RPMI8226 (cell line): Measurements from ENCODE around the gene RETSAT.
"Not testable (repeated sequence)": the region's sequence is repeated elsewhere in the genome, so short reads cannot be mapped to it uniquely, and the experiment has no call there.

ENCODE experiments used
- DNase-seq: peaks from one replicate; pipeline ENCODE4 v3.0.0-alpha.2; 2015

Gene RETSAT

DNA sequence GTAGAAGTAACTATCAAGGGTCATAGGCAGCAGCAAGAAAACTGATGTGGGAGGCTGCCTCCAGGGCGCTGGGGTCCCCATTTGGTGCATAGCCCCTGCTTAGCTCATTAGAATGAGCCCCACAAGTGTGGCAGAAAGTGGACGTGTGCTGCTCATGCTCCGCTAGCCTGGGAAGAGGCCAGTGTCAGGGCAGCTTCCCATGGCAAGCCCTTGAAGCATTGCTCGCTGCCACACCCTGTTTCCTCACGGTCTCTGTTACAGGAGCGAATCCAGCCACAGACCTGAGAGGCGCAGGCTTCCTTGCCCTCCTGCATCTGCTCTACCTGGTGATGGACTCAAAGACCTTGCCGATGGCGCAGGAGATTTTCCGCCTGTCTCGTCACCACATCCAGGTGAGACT is 22.8 kb upstream of the RETSAT start:
- no peak for DNase-seq

DNA sequence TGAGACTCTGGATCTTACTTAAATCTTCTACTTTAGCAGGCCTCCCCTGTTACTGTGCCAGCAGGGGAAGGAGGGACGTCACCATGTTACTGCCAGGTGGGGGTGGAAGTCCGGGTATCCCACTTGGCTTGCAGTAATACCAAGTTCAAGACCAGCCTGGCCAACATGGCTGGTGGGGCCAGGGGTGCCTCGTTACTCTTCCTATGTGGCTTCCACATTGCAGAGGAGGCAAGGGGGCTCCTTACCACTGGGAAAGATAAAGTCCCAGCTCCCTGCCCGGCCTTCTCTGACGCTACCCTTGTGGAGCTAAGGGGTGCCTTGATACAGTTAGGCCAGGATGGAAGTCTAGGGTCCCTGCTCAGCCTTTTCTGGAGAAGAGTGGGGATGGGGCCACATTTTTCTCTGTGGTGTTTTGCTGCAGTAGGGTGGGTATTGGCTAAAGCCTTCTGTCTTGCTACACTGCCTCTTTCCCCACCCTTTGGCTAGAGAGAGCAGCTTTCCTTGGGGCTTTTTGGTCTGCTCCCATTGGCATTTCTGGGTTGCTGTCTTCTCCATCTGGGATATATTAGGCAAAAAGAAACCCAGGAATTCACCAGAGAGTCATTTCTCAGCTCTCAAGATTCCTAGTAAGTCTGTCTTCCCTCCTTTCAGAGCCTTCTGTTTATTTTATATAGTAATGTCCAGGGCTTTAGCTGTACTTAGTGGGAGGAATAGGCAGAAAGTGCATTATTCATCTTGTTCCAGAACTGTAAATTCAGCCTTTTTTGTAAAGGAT is 22.1 kb upstream of the RETSAT start:
- no peak for DNase-seq

GRCh38 chr2:85371045-85371444 is 16.7 kb upstream of the RETSAT start:
- DNase-seq: no peak

DNA sequence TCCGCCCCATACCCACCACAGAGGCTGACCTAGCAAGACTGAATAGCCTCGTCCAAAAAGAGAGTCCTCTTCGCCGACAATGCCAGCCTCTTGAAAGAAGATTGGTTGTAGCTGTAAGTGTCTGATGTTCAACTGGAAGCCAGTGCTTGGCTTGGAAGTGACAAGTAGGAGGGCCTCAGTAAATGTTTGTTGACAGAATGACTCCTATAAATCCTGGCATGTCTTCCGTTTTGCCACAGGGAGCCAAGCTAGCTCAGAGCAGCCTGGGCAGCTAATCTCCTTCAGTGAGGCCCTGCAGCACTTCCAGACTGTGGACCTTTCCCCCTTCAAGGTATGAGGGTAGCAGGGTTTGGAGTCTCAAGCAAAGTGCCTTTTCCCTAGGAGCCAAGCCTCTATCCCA is 15.2 kb upstream of the RETSAT start:
- no peak for DNase-seq

GRCh38 chr2:85368921-85369320 is 14.6 kb upstream of the RETSAT start:
- no peak for DNase-seq

DNA sequence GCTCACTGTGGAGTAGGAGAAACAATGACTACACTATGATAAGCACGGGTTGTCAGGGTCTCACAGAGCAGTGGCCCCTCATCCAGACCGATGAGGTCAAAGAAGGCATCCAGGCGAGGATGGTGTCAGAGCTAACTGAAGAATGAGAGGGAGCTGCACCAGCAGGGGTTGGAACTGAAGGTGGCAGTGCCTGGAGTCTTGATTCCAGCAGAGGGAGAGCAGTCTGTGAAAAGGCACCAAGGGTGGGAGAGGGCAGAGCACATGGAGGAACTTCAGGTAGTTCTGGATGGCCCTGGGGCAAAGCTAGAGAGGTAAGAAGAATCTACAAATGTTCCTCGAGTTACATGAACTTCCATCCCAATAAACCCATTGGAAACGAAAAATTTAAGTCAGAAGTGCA is 12.9 kb upstream of the RETSAT start:
- DNase-seq: no peak

- DNase-seq: not testable (repeated sequence)
Measured at GRCh38 chr2:85362653-85363387, 8.5 kb upstream of the RETSAT start.

- DNase-seq: no peak
Measured at GRCh38 chr2:85357736-85358135, 3.4 kb upstream of the RETSAT start.

DNA sequence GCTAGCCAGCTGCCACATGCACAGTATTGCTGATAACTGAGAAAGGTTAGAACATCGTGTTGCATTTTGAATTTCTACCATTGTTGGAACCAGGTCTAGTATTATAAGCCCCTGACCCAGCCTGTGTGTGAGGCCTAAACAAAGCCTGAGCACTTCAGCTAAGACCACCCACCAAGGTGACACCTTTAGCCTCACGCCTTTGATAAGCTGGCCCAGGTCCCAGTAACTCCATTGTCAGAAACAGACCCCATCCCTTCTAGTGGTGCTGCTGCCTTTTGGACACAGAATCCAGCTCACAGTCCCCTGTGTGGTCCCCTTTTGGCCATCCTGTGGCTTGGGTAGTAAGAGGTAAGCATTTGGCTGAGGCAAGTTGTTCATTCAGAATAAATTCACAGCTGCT is 1.9 kb upstream of the RETSAT start:
- DNase-seq: no peak

- no peak for DNase-seq
Measured at GRCh38 chr2:85355521-85355920, 1.2 kb upstream of the RETSAT start.

DNA sequence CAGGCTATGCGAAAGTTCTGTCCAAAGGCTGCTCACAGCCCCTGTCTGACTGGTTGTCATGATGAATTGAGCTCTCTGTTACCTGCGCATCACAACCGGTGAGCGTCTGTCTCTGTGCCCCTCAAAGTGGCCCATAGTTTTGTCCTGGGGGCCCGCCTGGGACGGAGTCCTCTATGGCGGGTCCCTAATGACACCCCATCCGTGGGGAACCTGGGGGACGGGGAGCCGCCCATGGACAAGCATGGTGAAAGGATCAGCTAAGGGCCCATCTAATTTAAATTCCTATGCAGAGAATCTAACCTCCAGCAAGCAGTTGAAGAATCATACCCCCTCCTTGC is 714 bp upstream of the RETSAT start:
- DNase-seq: no peak

GRCh38 chr2:85353876-85354285 is 447 bp downstream of the RETSAT start:
- DNase-seq: peak; percentile 34

DNA sequence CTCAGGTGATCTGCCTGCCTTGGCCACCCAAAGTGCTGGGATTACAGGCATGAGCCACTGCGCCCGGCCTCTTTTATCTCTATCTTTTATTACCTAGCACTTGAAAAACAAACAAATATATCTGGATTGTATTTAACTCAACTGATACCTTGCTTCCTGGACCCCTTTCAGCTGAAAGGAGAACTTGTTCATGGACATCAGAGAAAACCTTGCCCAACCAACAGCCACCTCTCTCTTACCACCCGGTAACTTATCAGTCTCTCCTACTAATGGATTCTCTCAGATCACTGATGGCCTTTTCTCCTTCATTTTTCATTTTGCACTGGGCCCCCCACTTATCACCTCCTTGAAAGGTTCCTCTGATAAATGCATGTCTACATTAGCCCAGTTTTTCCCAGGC is 6.7 kb downstream of the RETSAT start:
- no peak for DNase-seq

GRCh38 chr2:85344356-85344954 is 9.9 kb downstream of the RETSAT start:
- DNase-seq: no peak

- DNase-seq: not testable (repeated sequence)
Measured at GRCh38 chr2:85343207-85343895, 11.0 kb downstream of the RETSAT start.

- no peak for DNase-seq
Measured at GRCh38 chr2:85342156-85342555, 12.2 kb downstream of the RETSAT start.

DNA sequence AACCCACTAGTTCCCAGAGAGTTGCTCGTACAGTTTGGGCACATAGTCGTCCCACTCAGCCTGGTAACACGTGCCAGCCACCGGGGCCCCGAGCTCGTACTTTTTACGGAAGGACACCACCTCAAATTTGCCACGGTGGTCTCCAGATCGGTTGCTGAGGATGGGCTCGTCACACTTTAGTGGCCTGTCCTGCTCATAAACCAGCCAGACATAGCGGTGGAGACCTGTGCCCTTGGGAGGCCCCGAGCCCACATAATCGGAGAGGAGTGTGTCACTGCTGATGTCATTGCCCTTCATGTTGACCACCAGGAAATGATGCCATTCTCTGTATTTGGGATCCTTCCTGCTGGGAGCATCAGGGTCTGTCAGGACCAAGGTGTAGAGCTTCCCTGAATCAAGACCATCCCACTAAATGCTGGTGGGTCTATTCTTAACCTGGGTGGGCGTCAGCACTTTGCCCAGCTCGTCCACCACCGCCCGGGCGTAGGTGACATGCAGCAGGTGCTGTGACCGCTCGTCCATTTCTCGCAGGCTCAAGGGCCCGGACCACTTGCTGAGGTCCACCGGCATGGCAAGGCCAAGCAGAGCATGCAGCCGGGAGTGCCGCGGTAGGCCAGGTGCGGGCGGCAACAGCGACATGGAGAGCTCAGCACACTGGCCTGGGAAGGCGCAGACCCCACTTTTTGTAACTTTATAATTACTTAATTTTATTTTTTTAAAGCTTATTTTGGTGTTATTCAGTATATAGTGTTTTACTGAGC is 12.9 kb downstream of the RETSAT start:
- no peak for DNase-seq

GRCh38 chr2:85340034-85340892 is 14.1 kb downstream of the RETSAT start:
- no peak for DNase-seq

DNA sequence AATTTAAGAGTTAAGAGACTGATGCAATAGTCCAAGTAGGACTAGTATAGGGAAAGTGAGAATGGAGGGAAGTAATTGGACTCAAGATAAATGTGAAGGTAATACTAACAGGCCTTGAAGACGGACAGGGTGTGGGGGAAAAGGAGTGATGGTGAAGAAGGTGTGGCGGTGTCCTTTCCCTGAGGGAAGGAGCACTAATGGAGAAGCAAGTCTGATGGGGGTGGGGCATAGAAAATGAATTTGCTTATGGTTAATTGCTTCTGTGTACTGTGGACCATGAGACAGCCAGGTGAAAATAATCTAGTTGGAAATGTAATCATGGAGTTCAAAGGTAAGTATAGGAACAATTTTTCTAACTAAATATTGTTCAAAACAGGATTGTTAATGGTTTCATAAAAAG is 19.4 kb downstream of the RETSAT start:
- DNase-seq: no peak

DNA sequence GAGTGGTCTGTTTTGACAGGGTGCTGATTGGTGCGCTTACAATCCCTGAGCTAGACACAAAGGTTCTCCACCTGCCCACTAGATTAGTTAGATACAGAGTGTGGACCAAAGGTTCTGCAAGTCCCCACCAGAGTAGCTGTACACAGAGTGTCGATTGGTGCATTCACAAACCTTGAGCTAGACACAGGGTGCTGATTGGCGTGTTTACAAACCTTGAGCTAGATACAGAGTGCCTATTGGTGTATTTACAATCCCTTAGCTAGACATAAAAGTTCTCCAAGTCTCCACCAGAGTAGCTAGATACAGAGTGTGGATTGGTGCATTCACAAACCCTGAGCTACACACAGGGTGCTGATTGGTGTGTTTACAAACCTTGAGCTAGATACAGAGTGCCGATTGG is 20.5 kb downstream of the RETSAT start:
- not testable (repeated sequence) for DNase-seq

- peak; percentile 51 for DNase-seq
Measured at GRCh38 chr2:85330839-85331636, 23.3 kb downstream of the RETSAT start.
